Activated naive CD4-positive, alpha-beta T cell treated with Interleukin-2 at 50 U/mL for 16 hours (primary cell): ENCODE measurements around the gene C5orf47.

Experiments
- DNase-seq: peaks from one replicate; pipeline ENCODE4 v3.0.0-alpha.2; 2020

C5orf47 gene, protein sequence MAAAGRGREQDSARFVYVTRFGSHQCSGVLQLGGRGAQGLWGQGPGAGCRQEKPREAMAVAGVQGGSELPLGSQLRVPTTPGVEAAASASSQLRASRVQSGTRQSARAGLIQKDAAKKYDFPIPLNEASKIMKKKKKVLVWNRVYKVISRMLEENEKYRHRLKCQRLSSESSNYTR

DNA sequence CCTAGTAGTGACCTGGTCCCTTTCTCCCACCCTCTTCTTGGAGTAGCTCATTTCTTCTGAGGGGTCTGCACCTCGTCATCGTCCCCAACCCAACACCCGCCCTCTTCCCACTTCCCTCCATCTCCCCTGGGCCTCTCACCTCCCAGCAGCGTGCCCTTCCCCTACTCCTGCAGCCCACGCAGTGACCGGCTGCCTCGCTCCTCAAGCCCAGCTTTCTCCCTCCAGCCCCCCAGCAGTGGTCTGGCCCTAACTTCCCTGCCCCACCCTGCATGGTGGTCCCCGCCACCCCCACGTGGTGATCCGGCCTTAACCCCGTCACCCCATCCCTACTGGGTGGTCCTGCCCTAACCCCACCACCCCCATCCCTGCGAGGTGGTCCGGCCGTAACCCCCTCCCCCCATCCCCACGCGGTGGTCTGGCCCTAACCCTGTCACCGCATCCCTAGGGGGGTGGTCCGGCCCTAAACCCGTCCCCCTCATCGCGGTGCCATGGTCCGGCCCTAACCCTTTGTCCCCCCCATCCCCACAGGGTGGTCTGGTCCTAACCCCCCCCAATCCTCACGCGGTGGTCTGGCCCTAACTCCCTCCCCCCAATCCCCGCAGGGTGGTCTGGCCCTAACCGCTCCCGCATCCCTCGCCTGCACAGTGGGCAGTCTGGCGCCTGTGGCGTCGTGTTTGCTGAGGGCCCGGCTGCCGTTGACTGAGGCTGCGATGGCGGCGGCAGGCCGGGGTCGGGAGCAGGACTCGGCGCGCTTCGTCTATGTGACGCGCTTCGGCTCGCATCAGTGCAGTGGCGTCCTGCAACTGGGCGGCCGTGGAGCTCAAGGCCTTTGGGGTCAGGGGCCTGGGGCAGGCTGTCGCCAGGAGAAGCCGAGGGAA lies at the start of gene C5orf47:
Gene C5orf47 (plus strand): TSS at position 617 of the 878 bp plus-strand sequence. CDS start 94 bp downstream, at position 711.
- DNase-seq = no peak

DNA sequence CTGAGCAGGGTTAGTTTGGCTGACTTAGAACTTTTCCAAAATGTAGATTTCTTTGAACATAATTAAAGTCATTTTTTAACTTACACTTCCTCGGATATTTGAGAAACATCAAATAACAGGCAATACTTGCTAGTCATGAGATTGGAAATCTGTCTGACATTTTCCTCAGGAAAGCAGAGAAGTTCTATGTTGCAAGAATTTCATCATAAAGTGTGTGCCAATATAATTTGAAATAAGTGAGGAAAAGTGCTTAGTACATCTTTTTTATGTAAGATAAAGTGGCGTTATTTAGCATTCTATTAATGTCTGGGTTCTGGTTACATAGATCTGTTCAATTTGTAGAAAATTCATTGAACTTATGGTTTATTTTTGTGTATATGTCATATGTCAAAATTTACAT lies 48.7 kb upstream of the C5orf47 start:
- no peak for DNase-seq

DNA sequence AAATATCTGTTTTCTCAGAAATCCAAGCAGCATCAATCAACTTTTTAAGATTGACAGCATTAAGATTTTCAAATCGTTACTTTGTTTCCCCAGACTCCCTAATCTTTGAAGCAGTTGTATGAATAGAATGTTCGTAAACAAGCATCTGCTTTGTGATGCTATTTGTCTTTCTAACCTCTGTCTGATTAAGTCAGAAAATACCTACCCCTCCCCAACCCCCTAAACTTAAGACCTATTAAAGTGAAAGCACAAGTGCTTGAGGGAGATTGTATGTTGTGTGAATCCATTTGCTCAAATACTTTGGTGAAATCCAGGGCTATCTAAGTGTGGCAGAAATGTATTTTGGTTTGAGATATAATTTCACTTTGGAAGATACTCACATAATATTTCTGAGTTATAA lies 47.9 kb upstream of the C5orf47 start:
- DNase-seq = no peak

DNA sequence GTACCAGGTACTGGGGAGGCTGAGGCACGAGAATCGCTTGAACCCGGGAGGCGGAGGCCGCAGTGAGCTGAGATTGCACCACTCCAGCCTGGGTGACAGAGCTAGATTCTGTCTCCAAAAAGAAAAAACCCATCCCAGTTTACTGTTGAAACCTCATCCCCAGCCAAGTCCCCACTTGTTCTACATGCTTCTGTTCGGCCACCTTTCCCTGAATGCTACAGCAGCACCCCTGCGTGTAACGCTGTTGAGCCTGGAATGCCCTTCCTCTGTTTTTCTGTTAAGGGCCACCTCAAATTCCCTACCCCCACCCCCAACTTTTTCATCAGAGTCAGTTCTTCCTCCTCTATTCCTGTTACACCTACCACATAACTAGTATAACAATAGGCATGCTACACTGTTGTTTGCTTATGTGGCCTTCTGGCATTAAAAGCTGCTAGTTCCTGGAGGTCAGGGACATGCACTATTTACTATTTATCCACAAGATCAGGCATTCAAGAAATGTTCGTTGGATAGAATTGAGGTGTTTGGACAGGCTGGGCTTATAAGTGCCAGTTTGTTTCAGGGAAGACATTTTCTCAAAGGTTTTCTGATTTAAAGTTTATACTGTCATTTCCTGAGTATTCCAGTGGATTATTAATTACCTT lies 47.1 kb upstream of the C5orf47 start:
- no peak for DNase-seq

DNA sequence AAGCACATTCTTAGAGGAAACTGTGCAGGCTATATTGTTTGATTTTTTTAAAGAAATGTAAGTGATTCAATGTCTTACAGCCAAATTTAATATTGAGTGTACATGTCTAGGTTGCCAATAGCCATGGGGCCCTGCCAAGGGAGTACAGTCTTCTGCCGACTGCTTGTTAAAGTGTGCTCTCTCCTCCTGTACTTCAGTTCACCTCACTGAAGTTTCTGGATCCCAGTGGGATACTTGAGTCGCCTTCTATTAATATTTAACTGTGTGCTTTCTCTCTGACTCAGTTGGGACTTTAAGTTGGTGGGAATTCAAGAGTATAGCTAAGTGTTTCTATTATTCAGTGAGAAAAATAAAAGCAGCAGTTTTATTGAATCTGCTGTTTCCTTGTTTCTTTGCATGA lies 44.5 kb upstream of the C5orf47 start:
- no peak for DNase-seq

DNA sequence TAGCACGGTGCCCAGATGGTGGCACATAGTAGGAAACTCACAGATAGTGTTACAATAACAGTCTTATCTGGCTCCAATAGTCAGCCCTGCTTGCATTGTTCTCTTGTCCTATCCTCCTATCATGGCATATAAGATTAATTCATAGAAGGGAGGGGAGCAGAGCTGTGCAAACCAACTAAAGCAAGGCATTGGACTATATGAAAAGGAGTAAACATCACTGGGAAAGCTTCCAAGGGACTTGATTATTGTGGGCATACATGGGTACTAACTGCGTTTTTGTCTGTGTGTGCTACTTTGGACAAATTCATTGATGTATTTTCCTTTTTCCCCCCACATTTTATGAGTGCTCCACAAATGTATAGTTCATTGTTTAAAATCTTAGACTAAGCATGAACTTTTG lies 43.8 kb upstream of the C5orf47 start:
- no peak for DNase-seq

DNA sequence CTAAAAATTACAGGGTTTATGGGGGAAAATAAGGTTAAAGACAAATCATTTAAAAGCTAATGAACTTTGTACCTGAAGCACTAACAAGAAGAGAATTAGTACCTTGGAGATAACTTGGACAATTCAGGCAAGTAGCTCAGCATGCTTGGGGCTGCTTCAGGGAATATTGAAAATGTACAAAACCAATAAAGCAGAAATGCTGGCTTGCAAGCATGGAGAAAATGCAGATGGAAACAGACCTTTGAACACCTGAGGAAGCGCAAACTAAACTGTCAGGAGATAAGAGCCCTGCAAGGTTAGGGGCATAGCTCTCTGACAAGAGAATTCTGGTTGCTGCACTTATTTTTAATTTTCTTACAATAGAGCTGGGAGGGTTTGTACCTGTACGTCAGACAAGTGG lies 42.6 kb upstream of the C5orf47 start:
- DNase-seq = no peak

DNA sequence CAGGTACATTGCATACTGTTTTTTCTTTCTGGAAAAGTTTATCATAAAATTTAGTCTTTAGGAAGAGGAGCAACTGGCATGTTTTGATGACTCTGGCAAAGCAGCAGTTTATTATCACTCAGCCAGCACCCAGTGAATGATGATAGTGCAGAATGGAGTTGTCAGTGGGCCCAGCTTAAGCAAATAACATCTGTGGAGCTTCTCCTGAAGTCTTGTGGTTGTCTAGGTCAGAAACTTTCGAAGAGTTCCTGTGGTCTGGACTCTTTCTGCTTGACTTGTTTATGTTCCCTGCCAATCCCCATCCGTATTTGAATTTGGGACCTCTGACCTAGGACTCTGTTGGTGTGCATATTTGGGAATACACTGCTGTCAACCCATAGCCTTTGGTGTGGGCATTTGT lies 38.1 kb upstream of the C5orf47 start:
- DNase-seq = no peak

DNA sequence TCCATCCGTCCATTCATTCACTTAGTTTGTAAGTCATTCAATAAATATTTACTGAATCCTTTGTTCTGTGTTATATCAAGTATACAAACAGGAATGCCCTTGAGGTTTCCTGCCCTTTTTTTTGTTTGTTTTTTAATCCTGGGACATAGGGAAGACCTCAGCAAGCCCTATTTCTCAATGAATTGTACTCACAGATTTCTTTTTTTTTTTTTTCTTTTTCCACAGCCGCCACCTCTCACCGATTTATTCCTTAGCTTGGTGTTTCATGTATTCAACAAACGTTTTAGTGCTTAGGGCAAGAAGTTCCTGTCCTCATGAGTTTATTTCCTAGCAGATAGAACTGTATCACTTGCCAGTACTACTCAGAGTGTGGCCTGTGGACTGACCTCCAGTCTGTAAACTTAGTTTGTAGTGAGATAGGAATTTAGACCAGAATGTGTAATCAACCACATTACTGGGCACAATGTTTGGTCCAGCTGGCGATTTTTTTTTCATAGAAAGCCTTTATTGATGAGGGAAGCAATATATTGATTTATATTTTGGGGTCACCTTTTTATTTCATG lies 35.4 kb upstream of the C5orf47 start:
- no peak for DNase-seq

DNA sequence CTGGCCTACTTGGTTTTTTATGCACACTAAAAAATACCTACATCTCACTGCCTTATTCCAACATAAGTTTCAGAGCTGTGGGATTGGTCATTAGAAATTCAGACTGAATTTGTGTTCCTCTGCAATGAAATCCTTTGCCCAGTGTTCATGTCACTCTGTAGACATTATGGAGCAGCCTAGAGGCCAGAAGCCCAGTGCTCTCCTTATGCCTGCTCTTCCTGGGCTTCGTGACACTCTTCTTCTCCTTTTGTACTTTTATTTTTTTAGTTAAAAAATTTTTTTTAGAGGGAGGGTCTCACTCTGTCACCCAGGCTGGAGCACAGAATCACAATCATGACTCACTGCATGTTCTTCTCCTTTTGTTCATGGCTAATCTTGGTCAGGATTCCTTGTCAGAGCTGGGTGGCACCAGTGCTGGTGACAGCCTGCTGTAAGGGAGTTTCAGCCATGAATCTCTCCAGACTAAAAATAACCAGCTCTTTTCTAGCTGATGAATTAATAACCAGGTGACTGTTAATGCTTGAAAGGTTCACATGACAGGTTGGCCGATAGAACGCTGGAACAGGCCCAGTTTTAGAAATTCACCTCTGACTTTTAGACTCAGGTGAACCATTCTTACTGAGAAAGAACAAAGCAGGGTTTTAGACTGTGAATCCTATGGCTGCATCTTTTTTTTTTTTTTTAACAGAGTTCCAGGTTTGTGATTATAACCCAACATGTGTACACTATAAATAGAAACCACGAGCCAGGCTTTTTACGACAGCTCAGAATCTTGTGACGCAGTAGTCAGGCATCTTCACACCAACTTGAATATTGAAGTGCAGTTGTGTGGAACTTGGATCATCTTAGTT lies 34.1 kb upstream of the C5orf47 start:
- DNase-seq = no peak

DNA sequence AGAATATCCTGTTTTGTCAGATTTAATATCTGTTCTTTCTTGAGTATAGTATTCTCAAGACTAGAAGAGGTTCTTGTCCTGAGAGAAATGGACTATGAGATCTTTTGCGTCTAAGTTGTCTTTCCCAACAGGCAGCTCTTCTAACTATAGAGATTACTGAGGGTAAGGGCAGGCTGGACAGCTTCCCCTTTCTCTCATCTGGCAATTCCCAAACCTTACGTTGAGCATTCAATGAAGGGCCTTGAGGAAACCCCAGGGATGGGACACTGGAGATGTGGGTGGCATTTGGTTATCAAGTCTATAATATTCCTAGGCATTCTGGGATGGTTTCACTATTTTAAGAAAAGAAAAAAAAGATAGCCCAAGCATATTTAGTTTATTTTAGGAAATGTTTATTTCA lies 28.0 kb upstream of the C5orf47 start:
- no peak for DNase-seq

DNA sequence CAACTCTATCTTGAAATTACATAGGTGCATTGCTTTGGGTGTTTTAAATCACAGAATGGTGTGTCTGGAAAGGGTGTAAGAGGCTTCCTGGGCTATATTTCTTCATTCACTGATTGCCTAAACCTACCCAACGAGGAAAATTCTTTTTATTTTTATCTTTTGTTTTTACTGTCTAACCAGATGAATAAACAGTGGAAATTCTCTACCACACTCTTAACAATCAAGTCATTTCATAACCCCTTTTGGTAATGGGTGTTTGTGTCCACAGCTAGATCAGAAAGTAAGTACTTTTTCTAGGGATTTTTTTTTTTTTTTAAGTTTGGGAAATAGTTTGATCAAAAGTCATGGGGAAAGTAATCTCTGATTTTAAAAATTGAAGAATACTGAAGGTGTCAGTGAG lies 27.6 kb upstream of the C5orf47 start:
- no peak for DNase-seq

DNA sequence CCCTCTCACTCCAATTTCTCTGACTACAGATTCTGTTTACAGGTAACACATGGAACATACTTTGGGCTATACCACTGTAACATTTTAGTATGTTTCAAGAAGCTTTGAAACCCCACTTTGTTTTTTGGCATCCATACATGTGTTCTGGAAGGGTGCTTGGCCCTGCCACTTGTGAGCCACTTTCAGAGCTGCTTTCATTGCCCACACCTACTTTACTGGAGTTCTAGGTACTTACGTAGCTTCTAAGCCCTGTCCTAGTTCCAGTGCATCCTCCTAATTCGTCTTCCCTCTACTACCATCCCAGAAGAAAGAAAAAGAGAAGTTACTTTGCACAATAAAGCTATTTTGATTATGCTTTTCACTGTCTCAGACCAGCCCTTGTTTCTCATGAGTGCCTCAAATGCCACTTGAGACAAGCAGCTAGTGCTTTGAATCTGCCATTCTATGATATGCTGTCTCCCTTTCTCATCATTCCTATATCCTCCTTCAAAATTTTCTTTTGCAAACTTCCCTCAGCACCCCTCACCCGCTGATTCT lies 26.5 kb upstream of the C5orf47 start:
- no peak for DNase-seq

DNA sequence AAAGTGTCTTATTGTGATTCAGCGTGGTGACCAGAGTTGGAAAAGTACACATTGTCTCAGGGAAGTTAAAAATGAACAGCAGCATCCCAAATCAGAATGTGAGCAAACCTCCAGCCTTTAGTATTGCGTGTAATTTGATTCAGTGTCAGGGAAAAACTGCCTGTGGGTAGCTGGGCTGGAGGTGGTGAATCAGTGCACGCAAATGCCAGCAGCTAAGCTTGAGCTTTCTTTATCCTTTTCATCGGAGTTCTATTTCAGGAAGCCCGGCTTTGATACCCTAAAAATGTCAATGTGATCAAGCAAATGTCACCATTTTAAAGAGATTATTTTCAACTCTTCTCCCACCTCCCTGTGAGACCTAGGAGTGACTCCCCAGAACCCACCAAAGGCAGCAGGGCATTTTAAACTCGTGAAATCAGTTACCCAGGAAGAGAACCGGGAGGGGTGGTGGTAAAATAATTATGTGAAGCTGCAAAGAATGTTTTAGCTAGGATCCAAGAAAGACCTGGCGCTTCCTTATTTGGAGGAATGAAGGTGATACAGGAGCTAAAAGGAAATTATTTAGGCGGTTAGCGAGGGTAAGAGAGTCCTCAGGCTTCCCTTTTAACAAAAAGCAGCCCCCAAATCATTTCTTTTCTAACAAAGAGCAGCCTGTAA lies 25.7 kb upstream of the C5orf47 start:
- no peak for DNase-seq

DNA sequence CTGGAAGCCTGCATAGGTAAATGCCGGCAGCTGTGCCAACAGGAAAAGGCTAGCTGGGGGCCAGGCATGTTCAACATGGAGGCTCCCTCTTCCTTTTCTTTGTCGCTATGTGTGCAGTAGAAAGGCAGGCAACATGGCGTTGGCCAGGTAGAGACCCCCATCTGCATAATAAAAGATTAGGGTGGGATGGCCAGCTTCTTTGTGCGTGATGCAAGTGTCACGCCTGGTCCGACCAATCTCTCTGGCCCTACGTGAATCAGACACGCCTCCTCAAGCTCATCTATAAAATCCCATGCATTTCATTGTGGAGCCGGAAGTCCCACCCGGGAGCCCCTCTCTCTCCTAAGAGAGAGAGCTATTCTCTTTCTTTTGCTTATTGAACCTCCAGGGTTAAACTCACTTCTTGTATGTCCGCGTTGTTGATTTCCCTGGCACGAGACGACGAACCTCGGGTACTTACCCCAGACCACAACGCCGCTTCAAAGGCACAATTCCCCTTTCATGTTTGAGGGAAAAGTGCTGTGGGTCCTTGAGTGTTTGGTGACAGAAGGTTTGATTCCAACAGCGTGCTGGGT lies 25.0 kb upstream of the C5orf47 start:
- DNase-seq = no peak

DNA sequence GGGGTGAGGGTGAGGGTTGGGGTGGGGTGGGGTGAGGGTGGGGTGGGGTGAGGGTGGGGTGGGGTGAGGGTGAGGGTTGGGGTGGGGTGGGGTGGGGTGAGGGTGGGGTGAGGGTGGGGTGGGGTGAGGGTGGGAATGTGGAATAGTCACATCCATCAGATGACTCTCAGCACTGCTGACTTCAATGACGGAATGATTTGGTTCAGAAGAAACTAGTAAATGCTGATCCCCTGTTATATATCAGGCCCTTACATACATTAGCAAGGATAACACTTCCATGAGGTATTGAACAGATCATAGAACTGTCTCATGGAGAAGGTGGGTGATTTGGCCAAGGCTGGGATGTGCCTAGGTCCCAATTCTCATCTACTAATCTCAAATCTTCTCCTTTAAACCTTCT lies 24.5 kb upstream of the C5orf47 start:
- no peak for DNase-seq

DNA sequence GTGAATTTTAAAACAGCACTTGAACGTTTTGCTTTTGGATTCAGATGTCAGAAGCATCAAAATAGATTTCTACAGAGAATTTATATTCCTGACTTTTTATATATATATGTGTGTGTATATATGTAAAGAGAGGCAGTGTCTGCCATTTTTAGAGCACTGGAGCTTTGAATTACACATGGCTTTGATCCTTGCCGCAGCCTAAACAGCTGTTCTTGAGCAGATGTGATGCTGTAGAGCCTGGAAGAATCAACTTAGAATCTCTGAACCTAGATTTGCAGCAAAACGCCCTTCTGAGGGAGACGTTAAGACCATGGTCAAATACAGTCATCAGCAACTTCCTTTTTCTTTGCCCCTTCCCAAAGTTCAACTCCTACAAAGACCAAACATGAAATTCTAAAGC lies 21.7 kb upstream of the C5orf47 start:
- DNase-seq = no peak

DNA sequence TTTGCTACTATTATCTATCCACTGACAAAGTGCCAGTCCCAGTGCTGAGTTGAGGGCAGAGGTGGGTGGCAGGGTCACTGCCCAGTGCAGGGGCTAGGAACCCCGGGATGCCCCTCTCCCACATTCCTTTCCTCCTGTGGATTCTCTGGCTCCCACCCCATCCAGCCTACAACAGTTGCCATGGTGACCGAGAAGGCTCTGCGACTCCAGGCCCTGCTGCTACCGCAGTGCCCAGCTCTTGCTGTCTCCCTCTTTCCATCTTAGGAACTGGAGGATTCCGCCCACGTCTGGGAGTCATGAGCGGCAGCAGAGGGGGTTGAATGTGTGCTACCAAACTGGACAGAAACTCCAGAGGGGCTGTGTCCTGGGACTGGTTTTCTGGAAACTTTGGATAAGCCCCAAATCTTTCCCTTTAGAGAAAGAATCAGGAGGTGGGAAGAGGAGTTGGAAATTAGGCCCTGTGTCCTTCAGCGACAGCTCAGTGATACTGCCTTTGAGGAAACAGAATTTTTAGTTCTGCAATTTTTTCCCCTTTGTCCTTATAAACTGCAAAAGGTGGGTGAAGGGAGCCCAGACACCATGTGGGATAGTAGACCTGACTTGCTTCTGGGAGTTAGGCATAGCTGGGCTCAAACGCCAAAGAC lies 20.7 kb upstream of the C5orf47 start:
- DNase-seq = no peak

DNA sequence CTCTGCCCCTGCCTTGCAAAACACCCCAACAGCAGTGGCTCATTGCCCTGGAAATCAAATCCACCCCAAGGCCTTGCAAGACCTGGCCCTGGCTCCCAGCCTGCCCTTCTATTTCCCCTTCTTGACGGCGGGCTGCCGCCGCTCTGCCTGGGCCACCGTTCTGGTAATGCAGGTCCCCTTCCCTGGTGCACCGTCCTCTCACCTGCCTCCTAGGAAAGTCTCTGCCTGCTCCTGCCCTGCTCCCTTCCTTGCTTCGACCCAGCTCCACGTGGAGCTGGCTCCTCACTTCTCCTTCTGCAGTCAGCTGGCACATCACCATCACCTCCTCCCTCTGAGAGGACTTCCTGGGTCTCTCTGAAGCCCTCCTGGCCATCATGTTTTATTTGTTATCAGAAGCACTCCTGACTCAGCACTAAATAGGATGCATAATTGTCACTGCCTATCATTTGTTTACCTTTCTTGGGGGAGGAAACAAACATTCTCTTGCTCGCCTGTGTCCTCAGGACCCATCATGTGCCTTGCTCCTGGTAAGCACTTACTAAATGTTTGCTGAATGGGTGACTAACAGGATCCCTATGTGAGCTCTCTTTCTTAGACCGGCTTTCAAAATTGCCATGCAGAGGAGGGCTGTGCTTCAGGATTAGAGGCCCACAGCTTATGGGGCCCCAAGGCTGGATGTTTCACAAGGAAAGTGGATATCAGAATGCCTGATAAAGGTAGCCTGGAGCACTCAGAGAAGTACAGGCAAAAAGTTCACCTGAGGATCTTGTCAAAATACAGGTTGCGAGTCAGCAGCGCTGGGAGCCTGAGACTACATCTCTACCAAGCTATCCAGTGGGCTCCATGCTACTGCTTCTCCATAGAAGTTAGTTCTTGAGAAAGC lies 19.6 kb upstream of the C5orf47 start:
- no peak for DNase-seq
